ENCODE results near the gene TRMT61A. TPM values are rescaled to one million over a fixed set of nuclear protein-coding genes. Genes with fewer than 3 reads are reported as not detected.
A peak's percentile ranks its signal among the peaks of the same experiment; 100 is the strongest.

TRMT61A gene
- total and polyA plus RNA-seq, 2 of the 13 experiments (the other 11 are each of a cell fraction or from before 2014, with no cell fraction given), result 6.5 to 13.6 TPM

DNA sequence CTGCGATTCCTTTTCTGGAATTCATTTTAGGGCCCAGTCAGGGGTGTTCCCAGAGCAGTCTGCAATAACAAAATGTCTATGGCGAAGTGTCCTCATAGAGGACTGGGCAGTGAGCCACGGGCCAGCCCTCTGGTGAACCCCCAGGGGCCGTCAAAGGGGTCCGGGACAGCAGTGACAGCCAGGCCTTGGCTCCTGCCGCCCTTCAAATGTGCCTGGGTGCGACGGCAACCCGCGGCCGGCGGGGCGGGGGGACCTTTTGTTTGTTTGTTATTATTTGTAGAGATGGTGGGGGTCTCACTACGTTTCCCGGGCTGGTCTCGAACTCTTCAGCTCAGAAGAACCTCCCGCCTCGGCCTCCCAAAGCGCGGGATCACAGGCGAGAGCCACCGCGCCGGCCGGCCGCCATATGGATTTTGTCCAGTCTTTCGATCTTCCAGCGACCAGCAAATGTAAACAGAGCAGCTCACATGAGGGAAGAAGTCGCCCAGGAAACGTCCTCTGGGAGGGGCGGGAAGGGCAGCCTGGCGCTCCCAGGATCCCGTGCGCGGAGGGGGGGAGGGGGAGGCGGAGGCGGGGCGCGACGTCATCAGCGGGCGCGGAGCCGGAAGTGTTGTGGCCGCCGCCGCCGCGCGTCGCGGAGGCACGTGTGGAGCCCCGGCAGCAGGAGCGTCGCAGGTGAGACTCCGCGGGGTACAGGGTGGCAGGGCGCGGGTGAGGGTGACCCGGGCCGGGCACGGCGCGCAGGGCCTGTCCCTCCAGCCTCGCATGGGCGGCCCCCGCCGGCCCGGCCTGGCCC, at the start of gene TRMT61A (continued):
- TF ChIP-seq, protein P1, sequence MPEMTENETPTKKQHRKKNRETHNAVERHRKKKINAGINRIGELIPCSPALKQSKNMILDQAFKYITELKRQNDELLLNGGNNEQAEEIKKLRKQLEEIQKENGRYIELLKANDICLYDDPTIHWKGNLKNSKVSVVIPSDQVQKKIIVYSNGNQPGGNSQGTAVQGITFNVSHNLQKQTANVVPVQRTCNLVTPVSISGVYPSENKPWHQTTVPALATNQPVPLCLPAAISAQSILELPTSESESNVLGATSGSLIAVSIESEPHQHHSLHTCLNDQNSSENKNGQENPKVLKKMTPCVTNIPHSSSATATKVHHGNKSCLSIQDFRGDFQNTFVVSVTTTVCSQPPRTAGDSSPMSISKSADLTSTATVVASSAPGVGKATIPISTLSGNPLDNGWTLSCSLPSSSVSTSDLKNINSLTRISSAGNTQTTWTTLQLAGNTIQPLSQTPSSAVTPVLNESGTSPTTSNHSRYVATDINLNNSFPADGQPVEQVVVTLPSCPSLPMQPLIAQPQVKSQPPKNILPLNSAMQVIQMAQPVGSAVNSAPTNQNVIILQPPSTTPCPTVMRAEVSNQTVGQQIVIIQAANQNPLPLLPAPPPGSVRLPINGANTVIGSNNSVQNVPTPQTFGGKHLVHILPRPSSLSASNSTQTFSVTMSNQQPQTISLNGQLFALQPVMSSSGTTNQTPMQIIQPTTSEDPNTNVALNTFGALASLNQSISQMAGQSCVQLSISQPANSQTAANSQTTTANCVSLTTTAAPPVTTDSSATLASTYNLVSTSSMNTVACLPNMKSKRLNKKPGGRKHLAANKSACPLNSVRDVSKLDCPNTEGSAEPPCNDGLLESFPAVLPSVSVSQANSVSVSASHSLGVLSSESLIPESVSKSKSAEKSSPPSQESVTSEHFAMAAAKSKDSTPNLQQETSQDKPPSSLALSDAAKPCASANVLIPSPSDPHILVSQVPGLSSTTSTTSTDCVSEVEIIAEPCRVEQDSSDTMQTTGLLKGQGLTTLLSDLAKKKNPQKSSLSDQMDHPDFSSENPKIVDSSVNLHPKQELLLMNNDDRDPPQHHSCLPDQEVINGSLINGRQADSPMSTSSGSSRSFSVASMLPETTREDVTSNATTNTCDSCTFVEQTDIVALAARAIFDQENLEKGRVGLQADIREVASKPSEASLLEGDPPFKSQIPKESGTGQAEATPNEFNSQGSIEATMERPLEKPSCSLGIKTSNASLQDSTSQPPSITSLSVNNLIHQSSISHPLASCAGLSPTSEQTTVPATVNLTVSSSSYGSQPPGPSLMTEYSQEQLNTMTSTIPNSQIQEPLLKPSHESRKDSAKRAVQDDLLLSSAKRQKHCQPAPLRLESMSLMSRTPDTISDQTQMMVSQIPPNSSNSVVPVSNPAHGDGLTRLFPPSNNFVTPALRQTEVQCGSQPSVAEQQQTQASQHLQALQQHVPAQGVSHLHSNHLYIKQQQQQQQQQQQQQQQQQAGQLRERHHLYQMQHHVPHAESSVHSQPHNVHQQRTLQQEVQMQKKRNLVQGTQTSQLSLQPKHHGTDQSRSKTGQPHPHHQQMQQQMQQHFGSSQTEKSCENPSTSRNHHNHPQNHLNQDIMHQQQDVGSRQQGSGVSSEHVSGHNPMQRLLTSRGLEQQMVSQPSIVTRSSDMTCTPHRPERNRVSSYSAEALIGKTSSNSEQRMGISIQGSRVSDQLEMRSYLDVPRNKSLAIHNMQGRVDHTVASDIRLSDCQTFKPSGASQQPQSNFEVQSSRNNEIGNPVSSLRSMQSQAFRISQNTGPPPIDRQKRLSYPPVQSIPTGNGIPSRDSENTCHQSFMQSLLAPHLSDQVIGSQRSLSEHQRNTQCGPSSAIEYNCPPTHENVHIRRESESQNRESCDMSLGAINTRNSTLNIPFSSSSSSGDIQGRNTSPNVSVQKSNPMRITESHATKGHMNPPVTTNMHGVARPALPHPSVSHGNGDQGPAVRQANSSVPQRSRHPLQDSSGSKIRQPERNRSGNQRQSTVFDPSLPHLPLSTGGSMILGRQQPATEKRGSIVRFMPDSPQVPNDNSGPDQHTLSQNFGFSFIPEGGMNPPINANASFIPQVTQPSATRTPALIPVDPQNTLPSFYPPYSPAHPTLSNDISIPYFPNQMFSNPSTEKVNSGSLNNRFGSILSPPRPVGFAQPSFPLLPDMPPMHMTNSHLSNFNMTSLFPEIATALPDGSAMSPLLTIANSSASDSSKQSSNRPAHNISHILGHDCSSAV (CRISPR knock-in tag; IDR thresholded peaks at IDR 0.05; ENCODE audit: borderline replicate concordance), result no peak
- TF ChIP-seq ARNTL (CRISPR knock-in tag; IDR thresholded peaks at IDR 0.05) (peak; percentile 11; the same call in 1 of the 2 replicates), STAG1 (CRISPR knock-in tag; IDR thresholded peaks at IDR 0.05) (no peak), ZNF572 (CRISPR knock-in tag; IDR thresholded peaks at IDR 0.05) (no peak), ATF1 (CRISPR knock-in tag; IDR thresholded peaks at IDR 0.05) (no peak), ZNF792 (CRISPR knock-in tag; IDR thresholded peaks at IDR 0.05) (no peak), ZNF317 (CRISPR knock-in tag; IDR thresholded peaks at IDR 0.05) (peak; percentile 73), NR1H2 (CRISPR knock-in tag; IDR thresholded peaks at IDR 0.05; ENCODE audit: borderline replicate concordance, low read depth) (no peak), MED1 (CRISPR knock-in tag; IDR thresholded peaks at IDR 0.05) (peak; percentile 33; the same call in 1 of the 2 replicates), GFI1 (CRISPR knock-in tag; IDR thresholded peaks at IDR 0.05; ENCODE audit: borderline replicate concordance) (no peak), ISX (CRISPR knock-in tag; conservative IDR thresholded peaks at IDR 0.05) (no peak), ZNF747 (CRISPR knock-in tag; IDR thresholded peaks at IDR 0.05; ENCODE audit: borderline replicate concordance) (0 out of 2 replicates have a peak, but pooled peaks have one; percentile 30), ZNF12 (CRISPR knock-in tag; IDR thresholded peaks at IDR 0.05) (no peak)
- TF ChIP-seq, protein P2, sequence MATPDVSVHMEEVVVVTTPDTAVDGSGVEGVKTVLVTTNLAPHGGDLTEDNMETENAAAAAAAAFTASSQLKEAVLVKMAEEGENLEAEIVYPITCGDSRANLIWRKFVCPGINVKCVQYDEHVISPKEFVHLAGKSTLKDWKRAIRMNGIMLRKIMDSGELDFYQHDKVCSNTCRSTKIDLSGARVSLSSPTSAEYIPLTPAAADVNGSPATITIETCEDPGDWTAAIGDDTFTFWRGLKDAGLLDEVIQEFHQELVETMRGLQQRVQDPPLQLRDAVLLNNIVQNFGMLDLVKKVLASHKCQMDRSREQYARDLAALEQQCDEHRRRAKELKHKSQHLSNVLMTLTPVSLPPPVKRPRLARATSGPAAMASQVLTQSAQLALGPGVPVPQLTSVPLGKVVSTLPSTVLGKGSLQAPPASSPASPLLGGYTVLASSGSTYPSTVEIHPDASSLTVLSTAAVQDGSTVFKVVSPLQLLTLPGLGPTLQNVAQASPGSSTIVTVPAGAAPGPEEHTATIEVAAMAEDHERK (CRISPR knock-in tag; IDR thresholded peaks at IDR 0.05; ENCODE audit: low read depth), result no peak
- TF ChIP-seq, protein P3, sequence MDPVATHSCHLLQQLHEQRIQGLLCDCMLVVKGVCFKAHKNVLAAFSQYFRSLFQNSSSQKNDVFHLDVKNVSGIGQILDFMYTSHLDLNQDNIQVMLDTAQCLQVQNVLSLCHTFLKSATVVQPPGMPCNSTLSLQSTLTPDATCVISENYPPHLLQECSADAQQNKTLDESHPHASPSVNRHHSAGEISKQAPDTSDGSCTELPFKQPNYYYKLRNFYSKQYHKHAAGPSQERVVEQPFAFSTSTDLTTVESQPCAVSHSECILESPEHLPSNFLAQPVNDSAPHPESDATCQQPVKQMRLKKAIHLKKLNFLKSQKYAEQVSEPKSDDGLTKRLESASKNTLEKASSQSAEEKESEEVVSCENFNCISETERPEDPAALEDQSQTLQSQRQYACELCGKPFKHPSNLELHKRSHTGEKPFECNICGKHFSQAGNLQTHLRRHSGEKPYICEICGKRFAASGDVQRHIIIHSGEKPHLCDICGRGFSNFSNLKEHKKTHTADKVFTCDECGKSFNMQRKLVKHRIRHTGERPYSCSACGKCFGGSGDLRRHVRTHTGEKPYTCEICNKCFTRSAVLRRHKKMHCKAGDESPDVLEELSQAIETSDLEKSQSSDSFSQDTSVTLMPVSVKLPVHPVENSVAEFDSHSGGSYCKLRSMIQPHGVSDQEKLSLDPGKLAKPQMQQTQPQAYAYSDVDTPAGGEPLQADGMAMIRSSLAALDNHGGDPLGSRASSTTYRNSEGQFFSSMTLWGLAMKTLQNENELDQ (CRISPR knock-in tag; IDR thresholded peaks at IDR 0.05; ENCODE audit: borderline replicate concordance), result no peak
- TF ChIP-seq, protein P4, sequence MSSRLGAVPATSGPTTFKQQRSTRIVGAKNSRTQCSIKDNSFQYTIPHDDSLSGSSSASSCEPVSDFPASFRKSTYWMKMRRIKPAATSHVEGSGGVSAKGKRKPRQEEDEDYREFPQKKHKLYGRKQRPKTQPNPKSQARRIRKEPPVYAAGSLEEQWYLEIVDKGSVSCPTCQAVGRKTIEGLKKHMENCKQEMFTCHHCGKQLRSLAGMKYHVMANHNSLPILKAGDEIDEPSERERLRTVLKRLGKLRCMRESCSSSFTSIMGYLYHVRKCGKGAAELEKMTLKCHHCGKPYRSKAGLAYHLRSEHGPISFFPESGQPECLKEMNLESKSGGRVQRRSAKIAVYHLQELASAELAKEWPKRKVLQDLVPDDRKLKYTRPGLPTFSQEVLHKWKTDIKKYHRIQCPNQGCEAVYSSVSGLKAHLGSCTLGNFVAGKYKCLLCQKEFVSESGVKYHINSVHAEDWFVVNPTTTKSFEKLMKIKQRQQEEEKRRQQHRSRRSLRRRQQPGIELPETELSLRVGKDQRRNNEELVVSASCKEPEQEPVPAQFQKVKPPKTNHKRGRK (CRISPR knock-in tag; IDR thresholded peaks at IDR 0.05), result no peak
